Measurements from ENCODE around the gene RCC2. TPM values are rescaled to one million over a fixed set of nuclear protein-coding genes. Genes with fewer than 3 reads are reported as not detected.
A peak's percentile ranks its signal among the peaks of the same experiment; 100 is the strongest.

Gene RCC2
- total and polyA plus RNA-seq, 8 donors = 11.5 to 45.4 (median 18.6) TPM

DNA sequence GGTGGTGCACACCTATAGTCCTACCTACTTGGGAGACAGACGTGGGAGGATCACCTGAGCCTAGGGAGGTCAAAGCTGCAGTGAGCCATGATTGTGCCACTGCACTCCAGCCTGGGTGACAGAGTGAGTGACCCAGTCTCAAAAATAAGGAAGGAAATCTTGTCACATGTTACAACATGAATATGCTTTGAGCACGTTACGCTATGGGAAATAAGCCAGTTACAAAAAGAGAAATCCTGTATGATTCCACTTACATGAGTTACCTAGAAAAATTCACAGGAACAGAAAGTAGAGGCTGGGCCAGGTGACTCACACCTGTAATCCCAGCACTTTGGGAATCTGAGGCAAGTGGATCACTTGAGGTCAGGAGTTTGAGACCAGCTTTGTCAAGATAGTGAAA lies 74.2 kb downstream of the RCC2 start:
- ATAC-seq (peak in 1 of 4 donors; percentile 39), FAIRE-seq (no peak), DNase-seq (no peak)
- H3K9me3 ChIP-seq = no peaks in the 10 kb centered on the region
- H3K4me3 ChIP-seq = no peak overlapping the region
- TF ChIP-seq, protein P1, sequence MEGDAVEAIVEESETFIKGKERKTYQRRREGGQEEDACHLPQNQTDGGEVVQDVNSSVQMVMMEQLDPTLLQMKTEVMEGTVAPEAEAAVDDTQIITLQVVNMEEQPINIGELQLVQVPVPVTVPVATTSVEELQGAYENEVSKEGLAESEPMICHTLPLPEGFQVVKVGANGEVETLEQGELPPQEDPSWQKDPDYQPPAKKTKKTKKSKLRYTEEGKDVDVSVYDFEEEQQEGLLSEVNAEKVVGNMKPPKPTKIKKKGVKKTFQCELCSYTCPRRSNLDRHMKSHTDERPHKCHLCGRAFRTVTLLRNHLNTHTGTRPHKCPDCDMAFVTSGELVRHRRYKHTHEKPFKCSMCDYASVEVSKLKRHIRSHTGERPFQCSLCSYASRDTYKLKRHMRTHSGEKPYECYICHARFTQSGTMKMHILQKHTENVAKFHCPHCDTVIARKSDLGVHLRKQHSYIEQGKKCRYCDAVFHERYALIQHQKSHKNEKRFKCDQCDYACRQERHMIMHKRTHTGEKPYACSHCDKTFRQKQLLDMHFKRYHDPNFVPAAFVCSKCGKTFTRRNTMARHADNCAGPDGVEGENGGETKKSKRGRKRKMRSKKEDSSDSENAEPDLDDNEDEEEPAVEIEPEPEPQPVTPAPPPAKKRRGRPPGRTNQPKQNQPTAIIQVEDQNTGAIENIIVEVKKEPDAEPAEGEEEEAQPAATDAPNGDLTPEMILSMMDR (IDR thresholded peaks at IDR 0.05) = no peak
- no peaks in the 10 kb centered on the region for H3K4me1 ChIP-seq
- intact Hi-C loops (cut with DNase I) = no loop called here
- H3K36me3 ChIP-seq = no peaks in the 10 kb centered on the region
- H3K27ac ChIP-seq = no peak overlapping the region
- no peaks in the 10 kb centered on the region for H3K27me3 ChIP-seq
- 83 to 85% methylated on average over 3 of the region's 3 CpGs for WGBS, 2 donors

DNA sequence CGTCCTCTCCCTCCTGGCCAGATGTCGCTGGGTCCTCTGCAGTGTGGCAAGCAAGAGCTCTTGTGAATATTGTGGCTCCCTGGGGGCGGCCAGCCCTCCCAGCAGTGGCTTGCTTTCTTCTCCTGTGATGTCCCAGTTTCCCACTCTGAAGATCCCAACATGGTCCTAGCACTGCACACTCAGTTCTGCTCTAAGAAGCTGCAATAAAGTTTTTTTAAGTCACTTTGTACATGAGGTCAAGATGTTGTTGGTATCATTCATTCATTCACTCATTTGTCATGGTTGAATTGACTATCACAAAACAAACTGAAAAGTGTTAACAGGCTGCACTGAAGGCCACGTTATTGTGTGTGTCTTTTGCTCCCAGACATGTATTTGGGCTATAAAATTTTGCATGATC lies 75.7 kb downstream of the RCC2 start:
- no peak for FAIRE-seq
- ATAC-seq = no peak
- TF ChIP-seq, protein P1 (IDR thresholded peaks at IDR 0.05) = no peak
- H3K27me3 ChIP-seq = no peaks in the 10 kb centered on the region
- no peak overlapping the region for H3K4me3 ChIP-seq
- no peaks in the 10 kb centered on the region for H3K36me3 ChIP-seq
- no peak for DNase-seq
- intact Hi-C loops (cut with DNase I) = no loop called here
- no peaks in the 10 kb centered on the region for H3K9me3 ChIP-seq
- WGBS, 2 donors = 51 to 62% methylated on average over 4 of the region's 4 CpGs
- no peaks in the 10 kb centered on the region for H3K4me1 ChIP-seq
- H3K27ac ChIP-seq = no peak overlapping the region

GRCh38 chr1:17363351-17363750 lies 76.1 kb downstream of the RCC2 start:
- Histone ChIP-seq H3K36me3 (no peaks in the 10 kb centered on the region), H3K9me3 (no peaks in the 10 kb centered on the region), H3K27me3 (no peaks in the 10 kb centered on the region), H3K4me3 (no peak overlapping the region), H3K27ac (no peak overlapping the region), H3K4me1 (no peaks in the 10 kb centered on the region)
- TF ChIP-seq, protein P1 (IDR thresholded peaks at IDR 0.05) = no peak
- WGBS, 2 donors = 72 to 73% methylated on average over 12 of the region's 12 CpGs
- ATAC-seq (no peak), FAIRE-seq (no peak), DNase-seq (no peak)
- intact Hi-C loops (cut with DNase I) = no loop called here

DNA sequence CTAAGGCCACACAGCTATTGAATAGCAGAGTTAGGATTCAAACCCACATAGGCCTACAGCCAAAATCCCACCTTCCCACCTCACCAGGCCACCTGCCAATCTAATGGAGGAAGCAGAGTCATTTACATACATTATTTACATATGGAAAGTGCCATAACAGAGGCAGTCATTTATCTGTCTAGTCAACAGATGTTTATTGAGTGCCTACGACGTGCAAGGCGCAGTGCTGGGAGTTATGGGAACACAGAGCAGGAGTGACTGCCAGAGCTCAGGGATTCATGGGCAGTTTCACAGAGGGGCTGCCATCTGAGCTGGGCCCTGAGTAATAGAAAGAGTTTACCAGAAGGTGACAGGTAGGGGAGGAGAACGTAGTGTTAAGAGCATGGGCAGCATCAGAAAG lies 77.8 kb downstream of the RCC2 start:
- H3K4me1 ChIP-seq = no peaks in the 10 kb centered on the region
- H3K4me3 ChIP-seq = no peak overlapping the region
- FAIRE-seq = no peak
- H3K27me3 ChIP-seq = no peaks in the 10 kb centered on the region
- WGBS, 2 donors = 75 to 76% methylated on average over 4 of the region's 4 CpGs
- no peak overlapping the region for H3K27ac ChIP-seq
- no peak for ATAC-seq
- no peak for DNase-seq
- no peaks in the 10 kb centered on the region for H3K36me3 ChIP-seq
- intact Hi-C loops (cut with DNase I) = no loop called here
- TF ChIP-seq, protein P1 (IDR thresholded peaks at IDR 0.05) = no peak
- no peaks in the 10 kb centered on the region for H3K9me3 ChIP-seq

- Histone ChIP-seq H3K9me3 (no peaks in the 10 kb centered on the region), H3K4me3 (no peak overlapping the region), H3K36me3 (no peaks in the 10 kb centered on the region), H3K27ac (no peak overlapping the region), H3K27me3 (no peaks in the 10 kb centered on the region), H3K4me1 (no peaks in the 10 kb centered on the region)
- TF ChIP-seq, protein P1 (IDR thresholded peaks at IDR 0.05) = no peak
- no peak for ATAC-seq
- 78 to 86% methylated on average over 11 of the region's 11 CpGs for WGBS, 2 donors
- FAIRE-seq = no peak
- no peak for DNase-seq
- intact Hi-C loops (cut with DNase I) = no loop called here
Measured at GRCh38 chr1:17360272-17360956, 79.1 kb downstream of the RCC2 start.

Measured in pancreas (tissue), 10 donors.